ENCODE results near the gene POLDIP2. TPM values are rescaled to one million over a fixed set of nuclear protein-coding genes. Genes with fewer than 3 reads are reported as not detected.

POLDIP2 gene
- total RNA-seq, 1 experiment from 2014 or later, result 82.8 TPM

- no peaks in the 10 kb centered on the region for H3K27me3 ChIP-seq (ENCODE audit: insufficient read depth, low read length)
- H2BK120ac ChIP-seq (ENCODE audit: low read depth, low read length, poor library complexity, severe bottlenecking), result no peak overlapping the region
- H2BK20ac ChIP-seq (ENCODE audit: low read depth, low read length, poor library complexity, severe bottlenecking), result no peak overlapping the region
- no peak overlapping the region for H2BK12ac ChIP-seq (ENCODE audit: insufficient read length, low read depth, low read length)
- no peak overlapping the region for H3K14ac ChIP-seq (ENCODE audit: insufficient read depth, low read length)
- no peak overlapping the region for H3T11ph ChIP-seq (ENCODE audit: low read length)
- no peak overlapping the region for H2AK5ac ChIP-seq (ENCODE audit: insufficient read length, low read length)
- Mint-ChIP-seq H3K27ac (no peak overlapping the region), H3K9me3 (no peaks in the 10 kb centered on the region; a peak in 1 of 5 replicates), H3K4me1 (peaks cover 17 to 18% of the 10 kb centered on the region in 2 experiments), H3K4me3 (no peak overlapping the region), H3K36me3 (ENCODE audit: insufficient read depth in 1 of 3, low read depth in 3 of 3) (no peaks in the 10 kb centered on the region), H3K27me3 (ENCODE audit: low read depth) (no peaks in the 10 kb centered on the region; the same call in 1 of the 2 replicates)
- H2AFZ ChIP-seq (ENCODE audit: low read length), result no peak overlapping the region
- DNase-seq, result no peak
- no peak overlapping the region for H4K91ac ChIP-seq (ENCODE audit: insufficient read length, low read depth, low read length)
- H3K79me2 ChIP-seq (ENCODE audit: insufficient read depth, low read length), result no peaks in the 10 kb centered on the region
- H2BK5ac ChIP-seq (ENCODE audit: insufficient read length, low read length), result no peak overlapping the region
- H3K79me1 ChIP-seq (ENCODE audit: insufficient read depth, low read depth, low read length, poor library complexity, severe bottlenecking), result no peaks in the 10 kb centered on the region
- WGBS (ENCODE audit: extremely low coverage, insufficient read length, low lambda C conversion rate), result no CpG with 5 or more reads among the region's 2 CpGs
- H3K9ac ChIP-seq (ENCODE audit: extremely low read depth, insufficient read length, low read length), result no peak overlapping the region
- no peak overlapping the region for H4K5ac ChIP-seq (ENCODE audit: insufficient read length, low read depth, low read length)
- H4K20me1 ChIP-seq (ENCODE audit: control insufficient read depth, insufficient read depth, insufficient read length), result no peaks in the 10 kb centered on the region
- H3K4ac ChIP-seq (ENCODE audit: low read depth, low read length), result no peak overlapping the region
- H3K4me1 ChIP-seq (ENCODE audit: insufficient read depth, low read length), result no peaks in the 10 kb centered on the region; the same call in 1 of the 2 replicates
- H3K56ac ChIP-seq (ENCODE audit: insufficient read length, low read depth, low read length), result no peak overlapping the region
- no peak overlapping the region for H3K18ac ChIP-seq (ENCODE audit: insufficient read length, low read depth, low read length)
- H3K23me2 ChIP-seq (ENCODE audit: insufficient read length, low read depth, low read length, poor library complexity, severe bottlenecking), result peaks cover 12% of the 10 kb centered on the region
- H2BK15ac ChIP-seq (ENCODE audit: low read depth, low read length), result no peak overlapping the region
- no peaks in the 10 kb centered on the region for H3K9me3 ChIP-seq (ENCODE audit: control insufficient read depth, low read depth, low read length)
- no peak overlapping the region for H3K23ac ChIP-seq (ENCODE audit: insufficient read length, low read depth, low read length)
- H3K4me2 ChIP-seq (ENCODE audit: insufficient read depth, insufficient read length, low read length), result no peak overlapping the region
- H4K8ac ChIP-seq (replicated peaks; ENCODE audit: insufficient read length, low read depth, low read length), result no peak overlapping the region
- H3K27ac ChIP-seq (ENCODE audit: insufficient read length, low read depth, low read length), result no peak overlapping the region
- no peak for TF ChIP-seq CTCF (conservative IDR thresholded peaks at IDR 0.05)
Measured at GRCh38 chr17:28313841-28314240, 43.5 kb downstream of the POLDIP2 start.
